Transverse colon (tissue), 3 donors: ENCODE measurements around the gene SAMD1.

Experiments
- CTCF ChIP-seq, 5 experiments: fragments of 200-600 bp in 3 of 5; fragments of 450-650 bp in 2 of 5; sonication (generic) in 3 of 5; IDR thresholded peaks; 1 replicate in 2 of 5; 2 replicates in 3 of 5; pipeline ENCODE4 v1.5.1; 2016 to 2017; ENCODE audit warnings: antibody characterized with exemption in 5 of 5, inconsistent platforms in 3 of 5, mild to moderate bottlenecking in 2 of 5, moderate library complexity in 1 of 5
- POLR2A ChIP-seq: fragments of 450-650 bp; IDR thresholded peaks from one replicate; pipeline ENCODE4 v1.6.1; 2016; ENCODE audit warnings: antibody characterized with exemption, mild to moderate bottlenecking, moderate library complexity

- TF ChIP-seq CTCF (IDR thresholded peaks at IDR 0.05) = no peak
- no peak for TF ChIP-seq POLR2A
Measured at GRCh38 chr19:14117668-14118164, 27.2 kb upstream of the SAMD1 start, which contains the start of gene PRKACA.
